ENCODE measurements around the gene S100Z.
"Not testable (repeated sequence)": the region's sequence is repeated elsewhere in the genome, so short reads cannot be mapped to it uniquely, and the experiment has no call there.

The S100Z gene

DNA sequence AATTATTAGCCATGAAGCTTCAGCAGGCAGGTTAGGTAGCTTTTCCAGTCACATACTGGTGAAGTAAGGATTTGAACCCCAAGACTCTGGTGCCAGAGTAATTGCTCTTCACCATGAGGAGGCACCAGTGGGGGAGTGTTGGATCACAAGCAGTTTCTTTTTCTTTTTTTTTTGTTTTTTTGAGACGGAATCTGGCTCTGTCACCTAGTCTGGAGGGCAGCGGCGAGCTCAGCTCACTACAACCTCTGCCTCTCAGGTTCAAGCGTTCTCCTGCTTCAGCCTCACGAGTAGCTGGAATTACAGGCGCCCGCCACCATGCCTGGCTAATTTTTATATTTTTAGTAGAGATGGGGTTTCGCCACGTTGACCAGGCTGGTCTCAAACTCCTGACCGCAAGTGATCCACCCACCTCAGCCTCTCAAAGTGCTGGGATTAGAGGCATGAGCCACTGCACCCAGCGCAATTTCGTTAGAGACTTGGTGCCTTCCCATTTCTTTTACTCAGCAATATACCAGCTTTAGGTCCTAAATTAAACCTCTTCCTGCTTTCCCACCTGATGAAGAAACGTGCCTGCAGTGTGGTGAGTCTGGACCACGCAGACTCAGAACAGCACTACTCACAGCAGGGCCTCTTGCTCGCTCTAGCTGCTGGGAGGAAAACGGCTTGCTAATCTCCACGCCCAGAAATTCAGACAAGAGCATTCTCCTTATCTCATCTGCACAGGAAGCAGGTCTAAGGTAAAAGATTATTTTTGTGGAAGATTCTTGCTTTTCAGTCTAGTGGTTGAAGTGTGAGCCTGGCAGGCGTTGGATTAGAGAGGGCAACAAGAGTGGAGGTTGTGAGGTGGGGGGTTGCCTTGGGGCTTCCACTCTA is at the start of gene S100Z:
TSS of gene S100Z (plus strand) at position 596 of the 873 bp plus-strand sequence. CDS start 25,346 bp downstream, outside the sequence.
- peak; percentile 21 to 36 for DNase-seq (ENCODE audit: low read depth in 2 of 2)

- DNase-seq (ENCODE audit: low read depth in 2 of 2) = no peak
These were observed 49.2 kb upstream of the S100Z start for GRCh38 chr5:76800579-76800978.

GRCh38 chr5:76801159-76801802 is 48.5 kb upstream of the S100Z start:
- no peak for DNase-seq (ENCODE audit: low read depth in 2 of 2)

GRCh38 chr5:76801803-76802195 is 48.0 kb upstream of the S100Z start:
- no peak for DNase-seq (ENCODE audit: low read depth in 2 of 2)

GRCh38 chr5:76804266-76804665 is 45.5 kb upstream of the S100Z start:
- DNase-seq (ENCODE audit: low read depth in 2 of 2) = no peak

- DNase-seq (ENCODE audit: low read depth in 2 of 2) = no peak
These were observed 43.9 kb upstream of the S100Z start for GRCh38 chr5:76805821-76806505.

GRCh38 chr5:76807296-76807695 is 42.5 kb upstream of the S100Z start:
- no peak for DNase-seq (ENCODE audit: low read depth in 2 of 2)

GRCh38 chr5:76808141-76808691 is 41.6 kb upstream of the S100Z start:
- no peak for DNase-seq (ENCODE audit: low read depth in 2 of 2)

GRCh38 chr5:76809141-76809540 is 40.7 kb upstream of the S100Z start:
- no peak for DNase-seq (ENCODE audit: low read depth in 2 of 2)

GRCh38 chr5:76810236-76810635 is 39.6 kb upstream of the S100Z start:
- no peak for DNase-seq (ENCODE audit: low read depth in 2 of 2)

GRCh38 chr5:76811214-76811613 is 38.6 kb upstream of the S100Z start:
- no peak for DNase-seq (ENCODE audit: low read depth in 2 of 2)

GRCh38 chr5:76812209-76812608 is 37.6 kb upstream of the S100Z start:
- not testable (repeated sequence) for DNase-seq (ENCODE audit: low read depth in 2 of 2)

DNA sequence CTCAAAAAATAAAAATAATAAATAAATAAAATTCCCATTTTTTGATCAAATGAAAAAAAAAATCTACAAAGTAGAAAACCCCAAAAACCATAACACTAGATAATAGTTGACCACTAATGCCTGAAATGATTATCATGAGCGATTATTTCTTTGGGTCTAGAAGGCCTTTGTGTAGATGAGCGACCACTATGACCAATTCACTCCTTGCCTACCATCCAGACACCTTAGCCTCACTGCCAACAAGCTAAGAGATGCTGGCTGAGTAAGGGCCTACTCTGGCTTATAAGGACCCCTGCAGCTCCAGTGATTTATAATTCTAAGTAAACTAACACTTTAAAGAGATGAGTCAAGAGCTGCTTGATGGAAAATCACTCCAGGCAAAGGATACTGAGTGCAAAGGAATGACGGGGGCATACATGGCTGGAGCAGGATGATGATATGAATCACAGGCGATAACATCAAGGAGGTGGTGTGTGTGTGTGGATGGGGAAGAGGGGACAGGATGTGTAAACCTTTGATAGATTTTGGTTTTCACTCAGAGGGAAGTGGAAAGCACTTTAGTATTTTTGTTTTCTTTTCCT is 35.7 kb upstream of the S100Z start:
- DNase-seq (ENCODE audit: low read depth in 2 of 2) = no peak

- DNase-seq (ENCODE audit: low read depth in 2 of 2) = no peak
These were observed 33.5 kb upstream of the S100Z start for GRCh38 chr5:76816110-76816831.

GRCh38 chr5:76818844-76819831 is 30.7 kb upstream of the S100Z start, which contains the start of gene F2RL1:
F2RL1 (plus strand) TSS chr5:76819030; CDS start chr5:76819183, 153 bp downstream.
- peak in 1 of 2 donors; percentile 18 for DNase-seq (ENCODE audit: low read depth in 2 of 2)

GRCh38 chr5:76819851-76820525 is 29.8 kb upstream of the S100Z start:
- DNase-seq (ENCODE audit: low read depth in 2 of 2) = no peak

- DNase-seq (ENCODE audit: low read depth in 2 of 2) = no peak
These were observed 29.3 kb upstream of the S100Z start for GRCh38 chr5:76820526-76820890.

DNA sequence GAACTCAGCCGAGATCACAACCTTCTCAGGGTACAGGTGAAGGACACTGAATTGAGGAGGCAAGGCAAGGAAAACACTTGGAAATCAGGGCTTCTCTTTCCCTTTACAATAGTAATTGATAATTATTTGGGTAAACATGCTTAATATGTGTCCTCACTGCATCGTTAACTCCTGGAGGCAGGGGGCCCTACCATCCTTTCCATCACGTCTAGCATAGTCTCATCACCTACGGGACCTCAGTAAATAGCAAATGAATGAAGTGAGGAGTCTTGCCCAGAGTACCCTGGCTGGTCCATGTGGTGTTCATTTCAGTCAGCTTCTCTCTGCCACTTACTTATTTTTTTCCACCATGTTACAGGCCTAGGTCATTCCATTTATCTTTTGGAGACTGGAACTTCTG is 28.7 kb upstream of the S100Z start:
- DNase-seq (ENCODE audit: low read depth in 2 of 2) = no peak

DNA sequence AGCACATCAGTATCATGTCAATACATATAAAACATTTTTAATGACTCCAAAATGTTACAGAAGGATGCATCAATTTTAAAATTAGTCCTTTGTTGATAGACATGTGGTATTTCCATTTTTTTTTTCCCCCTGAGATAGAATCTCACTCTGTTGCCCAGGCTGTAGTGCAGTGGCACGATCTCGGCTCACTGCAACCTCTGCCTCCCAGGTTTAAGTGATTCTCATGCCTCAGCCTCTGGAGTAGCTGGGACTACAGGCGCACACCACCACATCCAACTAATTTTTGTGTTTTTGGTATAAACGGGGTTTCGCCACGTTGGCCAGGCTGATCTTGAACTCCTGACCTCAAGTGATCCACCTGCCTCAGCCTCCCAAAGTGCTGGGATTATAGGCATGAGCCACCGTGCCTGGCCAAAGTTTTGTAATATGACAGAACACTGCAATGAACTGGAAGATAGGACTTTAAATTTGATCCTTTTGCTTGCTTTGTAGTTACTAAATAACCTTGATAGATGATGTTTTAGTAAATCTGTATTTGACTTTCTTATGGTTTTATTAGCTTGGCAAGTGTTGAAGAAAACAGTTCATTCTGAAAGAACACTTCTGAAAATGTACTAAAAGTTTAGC is 27.6 kb upstream of the S100Z start:
- not testable (repeated sequence) for DNase-seq (ENCODE audit: low read depth in 2 of 2)

Data from stimulated activated CD4-positive, alpha-beta T cell treated with anti-CD3 and anti-CD28 coated beads, Interleukin-15, amount 100 ng/mL, for 48 hours (primary cell).